HG02798 (cell line): Measurements from ENCODE around the gene LGALS9.
"Not testable (repeated sequence)": the region's sequence is repeated elsewhere in the genome, so short reads cannot be mapped to it uniquely, and the experiment has no call there.

ENCODE experiments used
- ATAC-seq: cut with Tn5 transposase; IDR thresholded peaks from one replicate; pipeline ENCODE4 v1.9.1; 2021; ENCODE audit warnings: mild to moderate bottlenecking; ENCODE audit not compliant: unreplicated experiment, poor library complexity

The LGALS9 gene

DNA sequence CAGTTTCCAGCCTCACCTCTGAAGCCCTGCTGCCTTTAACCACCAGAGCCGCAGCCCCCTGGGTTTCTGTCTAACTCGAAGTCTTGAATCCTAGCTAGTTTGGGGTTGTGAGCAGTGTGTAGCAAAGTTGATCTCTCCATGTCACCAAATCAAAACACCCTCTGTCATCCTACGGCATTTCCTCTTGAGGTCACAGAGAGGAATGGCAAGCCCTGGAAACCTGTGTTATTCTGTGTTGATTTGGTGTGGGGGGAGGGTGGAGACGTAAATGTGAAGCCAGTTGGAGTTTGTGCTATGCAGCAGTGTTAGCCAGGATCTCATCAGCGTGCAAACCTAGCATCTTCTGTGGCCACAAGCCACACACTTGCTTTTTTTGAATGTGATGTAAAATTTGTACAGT is 5.1 kb upstream of the LGALS9 start:
- no peak for ATAC-seq

DNA sequence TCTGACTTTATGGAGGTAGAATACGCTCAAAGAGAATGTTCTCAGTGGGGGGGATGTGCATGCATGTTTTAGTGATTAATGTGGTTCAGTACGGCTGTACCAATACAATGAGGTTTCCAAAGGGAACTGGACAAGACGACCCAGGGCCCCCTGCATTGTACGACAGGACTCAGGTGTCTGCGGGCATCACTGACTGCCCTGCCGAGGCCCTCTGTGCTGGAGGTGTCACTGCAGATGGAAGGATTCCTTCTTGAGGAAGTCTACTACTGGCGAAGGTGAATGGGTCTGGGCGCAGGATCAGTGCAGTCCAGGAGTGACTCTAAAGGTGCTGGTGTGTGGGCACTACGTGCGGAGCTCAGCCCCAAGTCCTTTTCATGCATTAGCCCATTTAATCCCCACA is 3.5 kb upstream of the LGALS9 start:
- no peak for ATAC-seq

DNA sequence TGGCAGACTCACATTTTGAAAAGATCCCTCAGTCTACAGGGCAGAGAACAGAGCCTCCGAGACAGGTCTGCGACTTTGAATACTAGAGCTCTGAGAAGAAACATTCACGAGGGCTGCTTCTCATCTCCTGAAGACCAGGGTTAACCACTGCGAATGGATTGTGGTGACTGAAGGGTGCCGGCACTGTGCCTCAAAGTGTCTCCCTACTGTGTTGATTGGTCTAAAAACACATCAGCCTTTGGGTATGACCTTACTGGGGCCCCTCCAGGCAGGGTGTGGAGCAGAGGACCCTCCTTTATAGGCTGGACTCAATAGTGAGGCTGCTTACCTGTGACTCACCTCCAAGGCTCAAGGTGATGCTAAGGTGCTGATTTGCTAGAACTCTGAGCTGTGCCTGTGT is 2.6 kb upstream of the LGALS9 start:
- ATAC-seq, result no peak

DNA sequence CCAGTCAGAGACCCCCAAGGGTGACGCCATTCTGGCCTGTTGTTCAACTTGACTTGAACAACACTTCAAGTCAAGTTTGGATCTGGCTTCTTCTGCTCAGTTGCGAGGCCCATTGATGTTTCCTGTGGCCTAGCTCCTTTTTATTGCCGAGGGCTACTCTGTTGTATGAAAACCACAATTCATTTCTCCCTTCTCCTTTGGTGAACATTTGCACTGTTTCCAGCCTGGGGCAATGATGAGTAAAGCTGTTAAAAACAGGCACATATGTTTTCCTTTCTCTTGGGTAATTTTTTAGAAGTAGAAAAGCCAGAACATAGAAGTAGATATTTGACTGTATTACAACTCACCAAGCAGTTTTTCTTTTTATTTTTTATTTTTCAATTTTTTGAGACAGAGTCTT is 1.7 kb upstream of the LGALS9 start:
- ATAC-seq, result not testable (repeated sequence)

DNA sequence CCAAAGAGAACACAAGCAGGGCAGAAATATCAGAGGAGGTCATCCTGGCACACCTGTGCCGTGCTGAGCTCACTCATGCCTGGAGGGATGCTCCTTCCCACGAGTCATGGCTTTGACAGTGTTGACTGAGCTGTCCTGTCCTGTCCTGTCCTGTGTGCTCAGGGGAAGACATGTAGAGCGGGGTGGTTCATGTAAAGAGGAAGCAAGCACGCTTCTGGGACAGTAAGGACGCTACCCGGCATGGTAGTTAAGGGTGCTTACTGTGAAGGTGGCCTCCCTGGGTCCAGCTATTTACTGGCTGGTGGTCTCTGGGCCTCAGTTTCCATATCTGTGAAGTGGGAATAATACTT is 398 bp downstream of the LGALS9 start:
- peak; percentile 33 for ATAC-seq

DNA sequence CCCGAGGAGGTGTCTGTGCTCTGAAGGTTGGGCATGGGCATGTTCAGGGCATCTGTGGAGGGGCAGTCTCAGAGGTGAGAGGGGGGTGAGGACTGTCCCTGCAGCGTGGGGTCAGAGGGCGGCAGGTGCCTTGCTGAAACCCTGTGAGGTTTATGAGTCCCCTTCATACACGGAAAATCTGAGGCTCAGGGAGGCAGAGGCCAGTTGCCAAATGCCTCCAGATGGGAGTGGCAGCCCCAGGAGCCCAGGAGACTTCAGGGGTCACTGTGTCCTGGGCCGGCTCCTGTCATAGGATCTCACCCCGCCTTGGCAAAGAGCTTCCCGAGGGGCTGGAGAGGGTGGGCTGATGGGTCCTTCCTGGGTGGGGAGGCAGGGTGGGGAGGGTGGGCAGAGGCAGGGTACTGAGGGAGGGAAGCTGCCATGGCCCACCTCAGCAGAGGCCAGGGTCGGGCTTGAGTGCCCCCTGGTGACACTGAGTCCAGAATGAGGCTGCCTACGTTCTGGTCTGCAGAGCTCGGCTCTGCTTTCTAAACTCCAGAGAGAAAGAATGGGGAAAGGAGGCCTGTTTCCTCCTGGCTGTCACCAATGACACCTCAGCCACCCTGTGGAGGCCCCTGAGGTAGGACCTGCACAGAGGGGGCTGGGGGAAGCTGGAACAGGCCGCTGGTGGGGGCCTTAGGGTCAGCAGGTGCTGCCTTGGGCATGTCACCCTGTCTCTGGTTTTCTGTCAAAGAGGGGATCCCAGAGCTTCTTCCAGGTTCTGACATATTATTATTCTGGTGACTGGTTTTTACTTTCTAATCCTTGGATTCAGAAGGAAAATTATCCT is 1.1 kb downstream of the LGALS9 start:
- no peak for ATAC-seq

DNA sequence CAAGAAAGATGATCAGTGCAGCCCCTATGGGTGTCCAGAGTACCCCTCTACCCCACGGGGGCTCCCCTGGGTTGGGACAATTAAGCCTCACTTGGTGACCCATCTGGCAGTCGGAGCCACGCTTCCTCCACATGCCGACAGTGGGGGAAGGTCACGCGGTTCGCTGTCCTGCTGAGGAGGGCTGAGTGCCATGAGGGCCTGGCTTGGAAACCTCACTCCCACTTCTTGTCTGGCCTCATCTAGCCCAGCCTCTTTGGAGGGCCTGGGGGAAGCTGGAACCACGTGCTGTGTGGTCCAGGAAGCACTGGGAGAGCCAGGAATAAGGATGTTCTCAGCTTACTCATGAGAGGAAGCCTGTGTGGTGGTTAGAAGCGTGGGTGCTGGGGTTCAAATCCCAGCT is 1.8 kb downstream of the LGALS9 start:
- not testable (repeated sequence) for ATAC-seq

DNA sequence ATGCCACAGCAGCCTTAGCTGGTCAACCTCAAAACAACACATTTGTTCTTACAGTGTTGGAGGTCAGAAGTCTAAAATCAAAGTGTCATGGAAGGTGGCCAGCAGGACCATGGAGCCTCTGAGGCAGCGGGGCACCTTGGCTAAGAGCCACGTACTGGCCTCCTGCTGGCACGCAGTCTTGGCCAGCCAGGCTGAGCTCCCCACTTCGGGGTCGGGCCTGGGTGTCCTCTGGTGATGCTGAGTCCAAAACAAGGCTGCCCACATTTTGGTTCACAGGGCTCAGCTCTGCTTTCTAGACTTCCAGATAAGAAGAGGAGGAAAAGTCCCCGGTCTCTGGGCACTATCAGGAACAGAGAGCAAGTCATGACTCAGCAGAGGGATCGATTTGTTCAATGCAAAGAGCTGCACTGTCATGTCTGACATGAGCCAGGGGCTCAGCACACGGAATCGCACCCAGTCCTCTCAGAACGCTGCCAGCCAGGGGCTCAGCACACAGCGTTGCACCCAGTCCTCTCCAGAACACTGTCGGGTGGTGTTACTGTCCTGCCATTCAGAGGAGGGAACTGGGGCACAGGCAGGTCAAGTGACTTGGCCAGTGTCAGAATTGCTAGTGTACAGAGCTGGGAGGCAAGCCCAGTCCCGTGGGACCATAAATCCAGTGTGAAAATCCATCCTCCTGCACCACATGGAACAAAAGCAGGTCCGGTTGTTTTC is 2.5 kb downstream of the LGALS9 start:
- ATAC-seq, result no peak

DNA sequence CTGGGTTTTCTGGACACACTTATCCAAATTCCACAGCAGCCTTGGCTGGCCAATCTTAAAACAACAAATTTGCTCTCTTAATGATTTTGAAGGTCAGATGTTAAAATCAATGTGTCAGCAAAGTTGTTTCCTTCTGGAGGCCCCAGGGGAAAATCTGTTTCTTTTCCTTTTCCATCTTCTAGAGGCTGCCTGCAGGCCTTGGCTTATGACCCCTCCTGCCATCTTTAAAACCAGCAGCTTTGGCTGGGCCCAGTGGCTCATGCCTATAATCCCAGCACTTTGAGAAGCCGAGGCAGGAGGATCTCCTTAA is 3.0 kb downstream of the LGALS9 start:
- ATAC-seq, result no peak

DNA sequence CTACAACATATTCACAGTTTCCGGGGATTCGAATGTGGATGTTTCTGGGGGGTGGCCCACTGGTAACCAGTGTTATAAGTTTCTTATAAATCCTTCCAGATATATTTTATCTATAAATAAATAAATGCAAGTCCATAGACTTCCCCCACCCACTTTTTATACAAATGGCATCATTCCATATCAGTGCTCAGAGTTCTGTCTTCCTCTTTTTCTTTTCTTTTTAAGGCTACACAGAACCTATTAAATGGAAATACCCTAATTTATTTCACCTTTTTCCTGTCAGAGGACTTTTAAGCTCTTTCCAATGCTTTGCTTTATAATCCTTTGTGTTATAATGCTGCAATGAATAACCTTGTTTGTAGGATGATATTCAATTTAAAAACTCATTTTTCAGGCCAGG is 3.8 kb downstream of the LGALS9 start:
- no peak for ATAC-seq

DNA sequence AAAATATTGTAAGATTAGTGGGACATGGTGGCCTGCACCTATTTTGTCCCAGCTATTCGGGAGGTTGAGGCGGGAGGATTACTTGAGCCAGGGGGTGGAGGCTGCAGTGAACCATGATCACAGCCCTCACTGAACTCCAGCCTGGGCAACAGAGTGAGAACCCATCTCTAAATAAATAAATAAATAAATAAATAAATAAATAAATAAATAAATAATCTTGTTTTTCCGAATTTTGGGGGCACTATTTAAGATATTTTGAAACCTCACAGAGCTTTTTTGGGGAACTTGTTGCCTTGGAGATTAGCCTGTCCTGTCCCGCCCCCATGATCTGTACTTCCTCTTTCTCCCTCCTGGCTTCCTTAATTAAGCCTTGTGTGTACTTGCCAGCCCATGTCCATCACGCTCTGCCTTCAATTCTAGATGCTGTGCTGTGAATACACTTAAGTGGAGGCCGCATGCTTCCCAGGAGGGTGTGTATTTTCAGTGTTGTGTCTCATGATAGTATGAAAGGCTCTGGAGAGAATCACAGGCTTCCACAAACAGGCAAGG is 4.4 kb downstream of the LGALS9 start:
- no peak for ATAC-seq

DNA sequence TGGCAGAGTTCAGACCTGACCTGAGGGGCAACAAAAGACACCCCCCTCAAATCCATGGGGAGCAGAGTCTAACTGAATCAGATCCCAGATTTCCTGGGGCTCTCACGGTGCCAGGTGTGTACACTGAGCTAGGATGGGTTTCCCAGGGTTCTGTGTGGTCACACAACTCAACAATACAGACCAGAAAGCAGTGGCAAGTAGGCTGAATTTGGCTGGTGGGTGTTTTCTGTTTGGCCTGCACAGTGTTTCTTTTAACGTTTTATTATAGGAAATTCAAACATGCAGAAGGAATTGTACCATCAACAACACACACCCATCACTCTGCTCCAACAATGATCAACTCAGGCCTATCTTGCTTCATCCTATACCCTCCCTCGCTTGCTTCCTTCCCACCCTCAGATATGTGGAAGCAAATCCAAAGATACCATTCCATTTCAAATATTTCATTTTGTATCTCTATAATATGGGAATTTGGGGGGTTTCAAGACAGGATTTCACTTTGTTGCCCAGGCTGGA is 5.1 kb downstream of the LGALS9 start:
- ATAC-seq, result not testable (repeated sequence)

DNA sequence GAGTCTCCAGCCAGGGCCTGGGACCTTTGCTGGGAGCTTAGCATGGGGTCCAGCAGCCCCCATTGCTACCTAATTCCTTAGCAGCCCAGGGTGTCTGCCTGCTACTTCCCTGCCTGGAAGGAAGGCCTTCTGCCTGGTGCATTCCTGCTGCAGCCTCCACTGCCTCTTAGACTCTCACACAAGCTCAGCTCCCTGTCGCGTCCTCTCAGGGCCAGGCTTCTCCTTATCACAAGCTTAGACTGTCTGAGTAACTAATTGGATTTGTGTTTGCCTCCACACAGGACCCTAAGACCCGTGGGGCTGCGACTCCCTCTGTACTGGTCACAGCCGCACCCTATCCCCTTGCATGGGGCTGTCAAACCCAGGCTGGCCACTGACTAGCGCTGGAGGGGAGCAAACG is 6.8 kb downstream of the LGALS9 start:
- not testable (repeated sequence) for ATAC-seq

DNA sequence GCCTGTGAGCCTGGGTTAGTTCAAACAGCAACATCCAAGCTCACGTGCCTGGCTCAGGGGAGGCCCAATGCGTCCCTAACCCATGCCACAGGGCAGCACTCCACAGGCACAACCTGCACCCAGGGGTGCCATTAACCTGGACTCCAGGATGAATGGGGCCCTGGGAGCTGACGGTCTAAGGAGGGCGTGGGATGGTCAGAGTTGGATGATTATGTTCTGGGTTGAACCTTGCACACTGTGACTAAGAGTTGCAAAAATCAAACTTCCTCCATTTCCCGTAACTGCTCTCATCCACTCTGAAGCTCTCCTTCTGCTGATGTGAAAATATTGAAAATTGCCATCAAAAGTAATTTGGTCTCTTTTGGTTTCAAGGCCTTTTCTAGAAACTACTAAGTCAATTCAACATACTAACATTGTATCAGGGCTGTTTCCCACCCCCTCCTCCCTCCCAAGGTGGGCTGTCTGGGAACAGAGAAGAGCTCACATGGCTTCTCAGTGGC is 7.5 kb downstream of the LGALS9 start:
- not testable (repeated sequence) for ATAC-seq

DNA sequence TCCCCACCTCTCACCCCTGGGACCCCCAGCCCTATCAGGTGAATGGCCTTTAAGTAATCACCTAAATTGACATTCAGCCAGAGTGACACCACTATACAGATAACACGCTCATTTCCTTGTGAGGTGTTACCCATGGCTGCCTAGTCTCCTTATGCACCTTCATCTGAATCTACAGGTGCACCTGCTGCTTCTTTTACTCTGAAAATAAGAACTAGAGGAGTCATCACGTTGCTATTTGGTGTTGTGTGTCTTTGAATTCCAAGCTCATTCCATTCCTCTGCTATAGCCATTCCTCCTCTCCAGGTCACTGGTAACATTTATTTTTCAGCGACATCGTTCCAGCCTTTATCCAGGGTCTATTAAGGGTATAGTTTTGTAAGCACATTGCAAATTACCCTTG is 9.8 kb downstream of the LGALS9 start:
- ATAC-seq, result no peak

DNA sequence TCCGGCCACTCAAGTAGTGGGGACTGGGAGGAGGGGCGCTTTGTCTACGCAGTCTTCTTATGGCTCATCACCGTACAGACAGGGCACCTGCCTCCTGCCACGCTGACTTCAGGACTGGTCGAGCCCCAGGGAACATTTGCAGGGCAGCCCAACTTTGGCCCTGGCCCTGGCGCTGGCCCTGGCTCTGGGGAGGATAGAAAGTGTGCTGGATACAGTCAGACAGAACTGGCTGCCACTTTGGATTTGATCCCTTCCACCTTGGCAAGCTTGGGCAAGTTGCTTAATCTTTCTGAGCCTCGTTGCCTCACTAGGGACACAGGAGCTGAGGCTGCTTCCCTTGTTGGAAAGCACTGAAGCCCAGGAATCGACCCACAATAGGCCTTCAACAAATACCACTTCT is 13.6 kb downstream of the LGALS9 start:
- ATAC-seq, result no peak

DNA sequence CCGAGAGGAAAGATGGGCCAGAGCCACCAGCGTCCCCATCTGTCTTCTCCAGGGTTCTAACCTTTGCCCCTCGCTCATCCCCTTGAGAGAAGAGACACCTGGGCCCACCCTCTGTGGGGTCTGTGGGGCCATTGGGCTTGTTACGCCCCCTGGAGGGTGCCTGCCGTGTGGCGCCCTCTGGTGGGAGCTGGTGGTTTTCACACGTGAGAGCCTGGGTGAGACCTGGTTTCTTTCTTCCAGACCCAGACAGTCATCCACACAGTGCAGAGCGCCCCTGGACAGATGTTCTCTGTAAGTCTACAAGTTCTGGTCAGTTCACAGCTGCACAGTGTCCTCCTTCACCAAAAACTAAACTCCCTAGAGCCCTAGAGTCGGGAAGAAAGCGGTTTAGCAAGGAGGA is 14.6 kb downstream of the LGALS9 start:
- peak; percentile 41 for ATAC-seq

DNA sequence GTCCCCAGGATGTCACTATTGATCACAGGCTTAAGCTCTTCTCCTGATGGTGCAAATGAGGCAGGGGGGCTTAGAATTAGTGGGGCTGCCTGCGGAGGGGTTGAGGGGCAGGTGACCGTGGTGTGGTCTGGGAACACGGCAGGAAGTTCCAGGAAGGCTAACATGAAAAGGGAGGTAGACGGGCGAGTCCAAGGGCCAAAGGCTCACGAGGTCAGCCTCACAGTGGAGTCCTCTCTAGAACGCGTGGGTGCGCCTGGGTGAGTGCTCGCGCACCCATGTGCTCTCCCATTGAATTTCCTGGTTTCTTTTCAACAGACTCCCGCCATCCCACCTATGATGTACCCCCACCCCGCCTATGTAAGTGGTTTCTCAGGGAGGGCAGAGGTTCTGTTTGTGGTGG is 15.2 kb downstream of the LGALS9 start:
- ATAC-seq, result no peak

DNA sequence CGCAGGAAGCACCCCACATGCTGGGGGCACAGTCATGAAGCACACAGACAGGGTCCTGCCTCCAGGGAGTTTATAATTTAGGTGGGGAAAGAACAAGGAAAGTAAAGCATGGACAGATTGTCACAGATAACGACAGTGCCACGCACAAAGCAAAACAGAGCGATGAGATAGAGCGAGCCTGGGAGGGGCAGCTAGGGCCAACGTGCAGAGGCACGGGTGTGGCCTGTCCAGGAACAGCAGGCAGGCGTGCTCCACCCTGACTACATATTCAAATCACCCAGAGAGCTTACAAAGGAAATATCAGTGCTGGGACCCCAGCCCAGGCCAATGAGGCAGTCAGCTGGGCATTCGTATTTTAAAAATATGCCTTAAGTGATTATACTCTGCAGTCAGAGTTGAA is 16.8 kb downstream of the LGALS9 start:
- ATAC-seq, result no peak

DNA sequence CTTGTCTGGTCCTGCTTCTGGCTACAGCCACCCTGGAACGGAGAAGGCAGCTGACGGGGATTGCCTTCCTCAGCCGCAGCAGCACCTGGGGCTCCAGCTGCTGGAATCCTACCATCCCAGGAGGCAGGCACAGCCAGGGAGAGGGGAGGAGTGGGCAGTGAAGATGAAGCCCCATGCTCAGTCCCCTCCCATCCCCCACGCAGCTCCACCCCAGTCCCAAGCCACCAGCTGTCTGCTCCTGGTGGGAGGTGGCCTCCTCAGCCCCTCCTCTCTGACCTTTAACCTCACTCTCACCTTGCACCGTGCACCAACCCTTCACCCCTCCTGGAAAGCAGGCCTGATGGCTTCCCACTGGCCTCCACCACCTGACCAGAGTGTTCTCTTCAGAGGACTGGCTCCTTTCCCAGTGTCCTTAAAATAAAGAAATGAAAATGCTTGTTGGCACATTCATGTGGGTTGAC is 18.2 kb downstream of the LGALS9 start:
- not testable (repeated sequence) for ATAC-seq

DNA sequence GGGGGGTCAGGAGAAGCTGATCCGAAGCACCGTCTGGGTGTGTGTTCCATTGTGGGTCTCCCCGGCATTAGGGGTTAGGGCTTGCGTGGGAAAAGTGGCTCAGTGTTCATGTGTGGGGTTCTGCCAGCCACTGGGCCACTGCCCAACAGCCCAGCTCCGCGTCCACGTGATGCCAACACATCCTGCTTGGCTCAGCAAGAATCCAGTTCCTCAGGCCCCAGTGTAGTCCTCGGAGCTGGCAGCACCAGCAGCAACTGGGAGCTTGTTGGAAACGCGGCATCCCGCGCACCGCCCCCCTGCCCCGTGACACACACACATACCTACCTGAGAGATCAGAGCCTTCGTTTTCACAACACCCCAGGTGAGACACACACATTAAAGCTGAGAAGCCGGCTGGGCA is 18.9 kb downstream of the LGALS9 start:
- no peak for ATAC-seq
